Esophagus muscularis mucosa (tissue), 4 donors: ENCODE data around the gene PSME1. TPM values are rescaled to one million over a fixed set of nuclear protein-coding genes. Genes with fewer than 3 reads are reported as not detected.

Experiments used
- DNase-seq: peaks from one replicate; pipeline ENCODE4 v3.0.0-alpha.2; 2017; ENCODE audit errors: extremely low spot score
- H3K27ac ChIP-seq, 4 donors: fragments of 200-600 bp; sonication (generic); replicated peaks in 1 of 4; 1 replicate in 3 of 4; 2 replicates in 1 of 4; pipeline ENCODE4 v1.5.1; 2016 to 2019; ENCODE audit warnings: mild to moderate bottlenecking in 1 of 4
- H3K27me3 ChIP-seq, 4 donors: fragments of 200-600 bp; sonication (generic); one replicate each; pipeline versions ENCODE4 v1.5.1 to v1.6.0; 2016 to 2019
- H3K36me3 ChIP-seq, 4 donors: fragments of 200-600 bp; sonication (generic); one replicate each; pipeline ENCODE4 v1.5.1; 2016 to 2019
- H3K4me1 ChIP-seq, 4 donors: fragments of 200-600 bp; sonication (generic); one replicate each; pipeline ENCODE4 v1.5.1; 2016 to 2019
- H3K4me3 ChIP-seq, 4 donors: fragments of 200-600 bp; sonication (generic); 1 replicate in 2 of 4; 2 replicates in 2 of 4; pipeline ENCODE4 v1.5.1; 2016 to 2019; ENCODE audit warnings: mild to moderate bottlenecking in 4 of 4, moderate library complexity in 1 of 4
- H3K9me3 ChIP-seq, 4 donors: fragments of 200-600 bp; sonication (generic); 1 replicate in 3 of 4; 2 replicates in 1 of 4; pipeline ENCODE4 v1.5.1; 2016 to 2019
- EP300 ChIP-seq: sonication (generic); formaldehyde crosslinking; IDR thresholded peaks from one replicate; pipeline ENCODE4 v1.6.1; 2017; ENCODE audit warnings: antibody characterized with exemption
- POLR2A ChIP-seq: fragments of 450-650 bp; IDR thresholded peaks from one replicate; pipeline ENCODE4 v1.6.1; 2017; ENCODE audit warnings: antibody characterized with exemption, moderate library complexity, mild to moderate bottlenecking, low read depth
- POLR2AphosphoS5 ChIP-seq, 2 donors: sonication (generic); formaldehyde crosslinking; IDR thresholded peaks; one replicate each; pipeline ENCODE4 v1.6.1; 2017; ENCODE audit warnings: antibody characterized with exemption in 2 of 2
- WGBS: methylation state at CpG from one replicate; pipeline ENCODE4 v1.1.5; 2018; 5-methylcytosine and 5-hydroxymethylcytosine counted together
- intact Hi-C: fragments of 100-400 bp; cut with DNase I; formaldehyde crosslinking; loops from one replicate; pipeline ENCODE4 v1.15.1; 2023
- total RNA-seq, 4 donors: library from RNA; depleted of rRNA; stranded (reverse); fragments of >200 nt; gene quantifications; one replicate each; pipeline versions ENCODE4 v1.1.0 to v1.2.1, GENCODE V29; 2016
- TF ChIP-seq, protein P1 (sequence below), 3 experiments: fragments of 200-600 bp in 2 of 3; fragments of 450-650 bp in 1 of 3; sonication (generic) in 2 of 3; IDR thresholded peaks; one replicate each; pipeline ENCODE4 v1.5.1; 2017 to 2019; ENCODE audit warnings: antibody characterized with exemption in 3 of 3, mild to moderate bottlenecking in 2 of 3, moderate library complexity in 1 of 3

The PSME1 gene
- total RNA-seq, 4 donors from 2014 or later, result 129 to 158 (median 143) TPM

DNA sequence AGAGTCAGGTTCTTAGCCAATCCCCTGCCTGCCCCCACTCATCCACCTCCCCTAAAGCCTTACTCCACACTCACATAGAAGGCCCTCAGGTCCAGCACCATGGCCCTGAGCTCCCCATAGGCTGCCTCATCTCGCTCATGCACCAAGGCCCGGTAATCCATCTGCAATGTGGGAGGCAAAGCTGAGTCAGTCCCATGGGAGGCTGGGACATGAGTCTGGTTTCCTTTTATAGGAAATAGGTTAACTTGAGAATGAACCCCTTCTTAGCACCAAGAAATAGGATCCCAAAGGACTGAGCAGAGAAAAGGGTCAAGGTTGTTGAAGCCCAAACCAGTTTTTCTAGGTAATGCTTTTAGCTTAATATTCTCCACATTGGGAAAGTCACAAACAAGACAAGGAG is 7.5 kb downstream of the PSME1 start:
- intact Hi-C loops, result loop anchor here (10.0 kb wide), 1 partner anchor 291 kb away; no protein-coding TSS in a partner anchor
- H3K4me1 ChIP-seq, result peaks cover 40 to 62% (median 53%) of the 10 kb centered on the region in 4 donors
- H3K27ac ChIP-seq, result no peak overlapping the region

GRCh38 chr14:24144451-24144850 is 8.5 kb downstream of the PSME1 start:
- no peak overlapping the region for H3K4me3 ChIP-seq
- TF ChIP-seq, protein P1, sequence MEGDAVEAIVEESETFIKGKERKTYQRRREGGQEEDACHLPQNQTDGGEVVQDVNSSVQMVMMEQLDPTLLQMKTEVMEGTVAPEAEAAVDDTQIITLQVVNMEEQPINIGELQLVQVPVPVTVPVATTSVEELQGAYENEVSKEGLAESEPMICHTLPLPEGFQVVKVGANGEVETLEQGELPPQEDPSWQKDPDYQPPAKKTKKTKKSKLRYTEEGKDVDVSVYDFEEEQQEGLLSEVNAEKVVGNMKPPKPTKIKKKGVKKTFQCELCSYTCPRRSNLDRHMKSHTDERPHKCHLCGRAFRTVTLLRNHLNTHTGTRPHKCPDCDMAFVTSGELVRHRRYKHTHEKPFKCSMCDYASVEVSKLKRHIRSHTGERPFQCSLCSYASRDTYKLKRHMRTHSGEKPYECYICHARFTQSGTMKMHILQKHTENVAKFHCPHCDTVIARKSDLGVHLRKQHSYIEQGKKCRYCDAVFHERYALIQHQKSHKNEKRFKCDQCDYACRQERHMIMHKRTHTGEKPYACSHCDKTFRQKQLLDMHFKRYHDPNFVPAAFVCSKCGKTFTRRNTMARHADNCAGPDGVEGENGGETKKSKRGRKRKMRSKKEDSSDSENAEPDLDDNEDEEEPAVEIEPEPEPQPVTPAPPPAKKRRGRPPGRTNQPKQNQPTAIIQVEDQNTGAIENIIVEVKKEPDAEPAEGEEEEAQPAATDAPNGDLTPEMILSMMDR (IDR thresholded peaks at IDR 0.05), result no peak
- TF ChIP-seq EP300, result no peak
- TF ChIP-seq POLR2A, result no peak
- TF ChIP-seq POLR2AphosphoS5 (IDR thresholded peaks at IDR 0.05), result no peak
- H3K36me3 ChIP-seq, result peaks cover 0 to 21% (median 15%) of the 10 kb centered on the region in 4 donors
- no peaks in the 10 kb centered on the region for H3K9me3 ChIP-seq
- H3K27ac ChIP-seq, result peak overlapping the region in 1 of 4 donors; percentile 94
- intact Hi-C loops, result loop anchor here (10.0 kb wide), 1 partner anchor 290 kb away; no protein-coding TSS in a partner anchor
- H3K4me1 ChIP-seq, result peaks cover 34 to 62% (median 55%) of the 10 kb centered on the region in 4 donors
- H3K27me3 ChIP-seq, result no peaks in the 10 kb centered on the region
- DNase-seq, result no peak
- WGBS, result 95% methylated on average over 1 of the region's 1 CpG

More for the DNA sequence above, 7.5 kb downstream of the PSME1 start:
- Histone ChIP-seq H3K4me3 (no peak overlapping the region), H3K9me3 (no peaks in the 10 kb centered on the region), H3K36me3 (peaks cover 6 to 22% (median 15%) of the 10 kb centered on the region in 4 donors), H3K27me3 (no peaks in the 10 kb centered on the region)
- 100% methylated on average over 2 of the region's 2 CpGs for WGBS
- TF ChIP-seq EP300 (no peak), POLR2AphosphoS5 (IDR thresholded peaks at IDR 0.05) (no peak), POLR2A (no peak)
- TF ChIP-seq, protein P1 (IDR thresholded peaks at IDR 0.05), result no peak
- no peak for DNase-seq

DNA sequence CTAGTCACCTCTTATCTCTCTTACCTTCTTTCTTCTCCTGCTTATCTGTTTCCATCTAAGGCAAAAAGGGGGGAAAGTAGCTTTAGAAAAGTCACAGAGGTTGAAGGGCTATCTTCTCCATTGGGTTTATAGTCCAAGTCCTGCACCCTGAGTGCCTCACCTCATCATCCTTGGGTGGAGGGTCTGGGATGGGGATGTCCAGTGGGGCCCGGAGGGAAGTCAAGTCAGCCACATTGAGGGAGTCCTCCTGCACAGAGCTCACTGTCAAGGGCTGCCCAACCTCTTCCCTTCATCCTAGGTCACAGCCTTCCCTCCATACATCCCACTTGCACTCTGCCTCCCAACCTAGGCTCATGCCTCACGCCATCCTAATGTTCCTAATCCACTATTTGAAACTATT is 9.2 kb downstream of the PSME1 start:
- no peak for TF ChIP-seq POLR2AphosphoS5 (IDR thresholded peaks at IDR 0.05)
- TF ChIP-seq EP300, result no peak
- DNase-seq, result no peak
- H3K27ac ChIP-seq, result peak overlapping the region; percentile 88 to 94 (median 90)

GRCh38 chr14:24145690-24146452 is 9.9 kb downstream of the PSME1 start:
- TF ChIP-seq POLR2A (no peak), POLR2AphosphoS5 (IDR thresholded peaks at IDR 0.05) (no peak), EP300 (no peak)
- TF ChIP-seq, protein P1 (IDR thresholded peaks at IDR 0.05), result no peak
- Histone ChIP-seq H3K36me3 (peaks cover 8 to 33% (median 27%) of the 10 kb centered on the region in 4 donors), H3K9me3 (no peaks in the 10 kb centered on the region), H3K4me1 (peaks cover 22 to 59% (median 47%) of the 10 kb centered on the region in 4 donors), H3K27ac (peak overlapping the region; percentile 88 to 94 (median 90)), H3K4me3 (peak overlapping the region; percentile 63 to 92 (median 78)), H3K27me3 (no peaks in the 10 kb centered on the region)
- no peak for DNase-seq
- intact Hi-C loops, result loop anchor here (10.0 kb wide), 1 partner anchor 289 kb away; no protein-coding TSS in a partner anchor
- 17% methylated on average over 9 of the region's 9 CpGs for WGBS

More for the DNA sequence above, 9.2 kb downstream of the PSME1 start:
- 97% methylated on average over 2 of the region's 2 CpGs for WGBS
- peaks cover 2 to 27% (median 21%) of the 10 kb centered on the region in 4 donors for H3K36me3 ChIP-seq
- H3K4me3 ChIP-seq, result no peak overlapping the region
- no peaks in the 10 kb centered on the region for H3K27me3 ChIP-seq
- no peaks in the 10 kb centered on the region for H3K9me3 ChIP-seq
- H3K4me1 ChIP-seq, result peaks cover 27 to 62% (median 53%) of the 10 kb centered on the region in 4 donors
- intact Hi-C loops, result loop anchor here (10.0 kb wide), 1 partner anchor 290 kb away; no protein-coding TSS in a partner anchor

GRCh38 chr14:24146453-24146977 is 10.5 kb downstream of the PSME1 start, which contains the start of gene PSME2:
Gene PSME2 (minus strand): TSS chr14:24146610. CDS start chr14:24146581, 29 bp downstream.
- TF ChIP-seq, protein P1 (IDR thresholded peaks at IDR 0.05), result no peak
- no peak for TF ChIP-seq EP300
- peak; percentile 29 to 71 for TF ChIP-seq POLR2AphosphoS5 (IDR thresholded peaks at IDR 0.05)
- no peak for TF ChIP-seq POLR2A
- 0% methylated on average over 15 of the region's 25 CpGs for WGBS
- Histone ChIP-seq H3K9me3 (no peaks in the 10 kb centered on the region), H3K4me1 (peaks cover 22 to 57% (median 46%) of the 10 kb centered on the region in 4 donors), H3K27me3 (no peaks in the 10 kb centered on the region), H3K4me3 (peak within 1 kb of the TSS; percentile 63 to 92 (median 78)), H3K27ac (peak within 1 kb of the TSS; percentile 88 to 94 (median 90)), H3K36me3 (peaks cover 15 to 40% (median 34%) of the 10 kb centered on the region in 4 donors)
- intact Hi-C loops, result loop anchor here (10.0 kb wide), 1 partner anchor 288 kb away; no protein-coding TSS in a partner anchor
- DNase-seq, result peak; percentile 98
